LoVo (cell line): ENCODE measurements around the gene NECTIN2.
A peak's percentile ranks its signal among the peaks of the same experiment; 100 is the strongest.
"Not testable (repeated sequence)": the region's sequence is repeated elsewhere in the genome, so short reads cannot be mapped to it uniquely, and the experiment has no call there.

Source experiments
- DNase-seq: peaks from one replicate; pipeline ENCODE4 v3.0.0-alpha.2; 2016; ENCODE audit warnings: low spot score

The NECTIN2 gene

GRCh38 chr19:44817725-44818465 lies 28.2 kb upstream of the NECTIN2 start:
- no peak for DNase-seq

GRCh38 chr19:44818466-44819031 lies 27.5 kb upstream of the NECTIN2 start:
- no peak for DNase-seq

- DNase-seq = no peak
Observed at GRCh38 chr19:44819246-44819832, 26.8 kb upstream of the NECTIN2 start.

GRCh38 chr19:44820648-44821609 lies 25.2 kb upstream of the NECTIN2 start:
- DNase-seq = no peak

GRCh38 chr19:44822177-44822576 lies 23.9 kb upstream of the NECTIN2 start:
- DNase-seq = no peak

- DNase-seq = no peak
Observed at GRCh38 chr19:44822670-44823372, 23.3 kb upstream of the NECTIN2 start.

GRCh38 chr19:44823373-44823698 lies 22.8 kb upstream of the NECTIN2 start:
- DNase-seq = no peak

GRCh38 chr19:44824761-44825160 lies 21.3 kb upstream of the NECTIN2 start:
- no peak for DNase-seq

- not testable (repeated sequence) for DNase-seq
Observed at GRCh38 chr19:44832875-44833274, 13.2 kb upstream of the NECTIN2 start.

- DNase-seq = not testable (repeated sequence)
Observed at GRCh38 chr19:44834399-44834798, 11.7 kb upstream of the NECTIN2 start.

- no peak for DNase-seq
Observed at GRCh38 chr19:44839276-44839675, 6.8 kb upstream of the NECTIN2 start.

- no peak for DNase-seq
Observed at GRCh38 chr19:44840811-44841210, 5.3 kb upstream of the NECTIN2 start.

- DNase-seq = no peak
Observed at GRCh38 chr19:44841231-44841630, 4.9 kb upstream of the NECTIN2 start.

GRCh38 chr19:44845286-44845611 lies 848 bp upstream of the NECTIN2 start:
- peak; percentile 19 for DNase-seq

- DNase-seq = no peak
Observed at GRCh38 chr19:44846455-44847143, 502 bp downstream of the NECTIN2 start.

- DNase-seq = peak; percentile 56
Observed at GRCh38 chr19:44847144-44848035, 1.3 kb downstream of the NECTIN2 start.

- DNase-seq = no peak
Observed at GRCh38 chr19:44848036-44848811, 2.1 kb downstream of the NECTIN2 start.

GRCh38 chr19:44848812-44849447 lies 2.8 kb downstream of the NECTIN2 start:
- DNase-seq = no peak

GRCh38 chr19:44850641-44851109 lies 4.6 kb downstream of the NECTIN2 start:
- DNase-seq = no peak
